Sigmoid colon (tissue), 4 donors: ENCODE measurements around the gene MTUS2.

Experiments
- CTCF ChIP-seq, 4 experiments: fragments of 450-650 bp in 3 of 4; fragments of 200-600 bp in 1 of 4; IDR thresholded peaks; one replicate each; pipeline ENCODE4 v1.5.1; 2016 to 2019; ENCODE audit warnings: antibody characterized with exemption in 4 of 4, mild to moderate bottlenecking in 3 of 4, moderate library complexity in 2 of 4
- EP300 ChIP-seq, 4 donors: sonication (generic); formaldehyde crosslinking; IDR thresholded peaks; one replicate each; pipeline ENCODE4 v1.6.1; 2017; ENCODE audit warnings: antibody characterized with exemption in 4 of 4
- POLR2A ChIP-seq, 2 donors: fragments of 450-650 bp; IDR thresholded peaks; one replicate each; pipeline ENCODE4 v1.6.1; 2016; ENCODE audit warnings: antibody characterized with exemption in 2 of 2, mild to moderate bottlenecking in 2 of 2, moderate library complexity in 2 of 2
- POLR2AphosphoS5 ChIP-seq, 4 donors: sonication (generic); formaldehyde crosslinking; IDR thresholded peaks; one replicate each; pipeline ENCODE4 v1.6.1; 2017; ENCODE audit warnings: antibody characterized with exemption in 4 of 4

GRCh38 chr13:29103065-29103800 lies 283.1 kb downstream of the MTUS2 start:
- TF ChIP-seq CTCF (IDR thresholded peaks at IDR 0.05), result no peak
- TF ChIP-seq POLR2A (IDR thresholded peaks at IDR 0.05), result no peak
- TF ChIP-seq EP300 (IDR thresholded peaks at IDR 0.05), result no peak
- TF ChIP-seq POLR2AphosphoS5 (IDR thresholded peaks at IDR 0.05), result no peak
